H1 (cell line): Measurements from ENCODE around the gene CPLX1. TPM values are rescaled to one million over a fixed set of nuclear protein-coding genes. Genes with fewer than 3 reads are reported as not detected.

Source experiments
- CTCF ChIA-PET: fragments of 300-600 bp; sonication (Branson Sonifier 250); formaldehyde crosslinking; loops from one replicate; lab custom pipeline; 2021; ENCODE audit not compliant: partially characterized antibody; lab: Charles Lee
- POLR2A ChIA-PET: fragments of 300-600 bp; sonication (Branson Sonifier 250); formaldehyde crosslinking; loops from one replicate; lab custom pipeline; 2021; ENCODE audit warnings: inconsistent platforms; ENCODE audit not compliant: partially characterized antibody; lab: Charles Lee
- DNase-seq, 2 experiments: peaks; one replicate each; pipeline versions ENCODE4 v3.0.0 to v3.0.0-alpha.2; 2010 to 2022; ENCODE audit warnings: low spot score in 2 of 2, low read depth in 1 of 2, mixed read lengths in 1 of 2
- FAIRE-seq: peaks from 2 replicates; lab custom pipeline; 2011; peaks lifted over from hg19 to GRCh38; lab: Jason Lieb, UNC
- H2AFZ ChIP-seq: 2 replicates; pipeline ENCODE4 v1.8.1; 2012; ENCODE audit warnings: low read length, inconsistent platforms
- H2AK5ac ChIP-seq: 2 replicates; pipeline ENCODE4 v1.6.1; 2013; ENCODE audit warnings: low read depth, low read length
- H2BK120ac ChIP-seq: replicated peaks from 2 replicates; pipeline ENCODE3; 2013; ENCODE audit warnings: low read depth, low read length, inconsistent platforms
- H2BK12ac ChIP-seq: 2 replicates; pipeline ENCODE4 v1.6.1; 2013; ENCODE audit warnings: low read depth, low read length
- H2BK15ac ChIP-seq: 2 replicates; pipeline ENCODE4 v1.6.1; 2013; ENCODE audit warnings: low read length
- H2BK20ac ChIP-seq: 2 replicates; pipeline ENCODE4 v1.6.1; 2013; ENCODE audit warnings: low read length
- H2BK5ac ChIP-seq: 2 replicates; pipeline ENCODE4 v1.6.1; 2013; ENCODE audit warnings: low read depth, low read length
- H3K14ac ChIP-seq: 2 replicates; pipeline ENCODE4 v1.6.1; 2013; ENCODE audit warnings: inconsistent platforms; ENCODE audit not compliant: insufficient read length
- H3K18ac ChIP-seq: 2 replicates; pipeline ENCODE4 v1.6.1; 2013; ENCODE audit warnings: low read length; ENCODE audit errors: extremely low read depth
- H3K23ac ChIP-seq: 2 replicates; pipeline ENCODE4 v1.6.1; 2013; ENCODE audit warnings: inconsistent platforms; ENCODE audit not compliant: insufficient read length
- H3K23me2 ChIP-seq: 2 replicates; pipeline ENCODE4 v1.6.1; 2013; ENCODE audit warnings: low read depth, low read length
- H3K27ac ChIP-seq: 2 replicates; pipeline ENCODE4 v1.6.1; 2011; ENCODE audit warnings: low read depth, low read length, inconsistent platforms
- H3K27me3 ChIP-seq, 4 experiments: replicated peaks in 1 of 4; 1 replicate in 1 of 4; 2 replicates in 3 of 4; pipeline versions ENCODE4 v1.6.1 to v1.8.1; 2011 to 2013; ENCODE audit warnings: low read length in 3 of 4, mild to moderate bottlenecking in 3 of 4, inconsistent platforms in 2 of 4, mixed read lengths in 2 of 4, moderate library complexity in 1 of 4; ENCODE audit not compliant: control insufficient read depth in 3 of 4, insufficient read depth in 3 of 4; ENCODE audit errors: extremely low read depth in 1 of 4
- H3K36me3 ChIP-seq, 4 experiments: 2 replicates each; pipeline versions ENCODE4 v1.6.1 to v1.8.1; 2011 to 2013; ENCODE audit warnings: mild to moderate bottlenecking in 4 of 4, low read length in 3 of 4, moderate library complexity in 2 of 4, control low read depth in 1 of 4, inconsistent platforms in 1 of 4; ENCODE audit not compliant: insufficient read depth in 4 of 4, control insufficient read depth in 2 of 4
- H3K4ac ChIP-seq: replicated peaks from 2 replicates; pipeline ENCODE3; 2013; ENCODE audit warnings: low read length, low read depth, mixed read lengths, inconsistent platforms; ENCODE audit not compliant: insufficient read length
- H3K4me1 ChIP-seq, 4 experiments: replicated peaks in 1 of 4; 1 replicate in 1 of 4; 2 replicates in 3 of 4; pipeline versions ENCODE4 v1.6.1 to v1.8.1; 2011 to 2013; ENCODE audit warnings: low read length in 3 of 4, inconsistent platforms in 2 of 4, mixed read lengths in 1 of 4; ENCODE audit not compliant: insufficient read depth in 4 of 4, control insufficient read depth in 3 of 4
- H3K4me2 ChIP-seq, 2 experiments: 2 replicates each; pipeline versions ENCODE4 v1.6.1 to v1.8.1; 2011 to 2013; ENCODE audit warnings: low read depth in 2 of 2, low read length in 2 of 2, control low read depth in 1 of 2, inconsistent platforms in 1 of 2, mild to moderate bottlenecking in 1 of 2; ENCODE audit not compliant: insufficient read depth in 1 of 2
- H3K4me3 ChIP-seq, 4 experiments: fragments of 200-600, 300-600 bp in 1 of 4; sonication (generic), shearing (Covaris generic), sonication (Bioruptor Twin) in 1 of 4; 2 replicates each; pipeline versions ENCODE4 v1.5.1 to v1.8.1; 2011 to 2016; ENCODE audit warnings: low read length in 4 of 4, low read depth in 3 of 4, control low read depth in 2 of 4, inconsistent platforms in 2 of 4, mild to moderate bottlenecking in 2 of 4, mixed read lengths in 1 of 4, moderate library complexity in 1 of 4; ENCODE audit not compliant: insufficient read depth in 2 of 4; ENCODE audit errors: extremely low read depth in 1 of 4
- H3K56ac ChIP-seq: replicated peaks from 2 replicates; pipeline ENCODE3; 2013; ENCODE audit warnings: low read depth, mild to moderate bottlenecking, mixed read lengths, low read length, inconsistent platforms; ENCODE audit not compliant: insufficient read length
- H3K79me1 ChIP-seq: 2 replicates; pipeline ENCODE4 v1.6.1; 2013; ENCODE audit warnings: low read depth, low read length, control low read depth
- H3K79me2 ChIP-seq, 2 experiments: 2 replicates each; pipeline versions ENCODE4 v1.6.1 to v1.8.1; 2012 to 2013; ENCODE audit warnings: low read length in 2 of 2, mild to moderate bottlenecking in 2 of 2, inconsistent platforms in 1 of 2; ENCODE audit not compliant: insufficient read depth in 2 of 2, control insufficient read depth in 1 of 2
- H3K9ac ChIP-seq, 4 experiments: replicated peaks in 1 of 4; 1 replicate in 1 of 4; 2 replicates in 3 of 4; pipeline versions ENCODE4 v1.6.1 to v1.8.1; 2011 to 2013; ENCODE audit warnings: low read depth in 3 of 4, low read length in 3 of 4, control low read depth in 2 of 4, mild to moderate bottlenecking in 2 of 4, moderate library complexity in 2 of 4, inconsistent platforms in 1 of 4; ENCODE audit errors: extremely low read depth in 1 of 4
- H3K9me3 ChIP-seq, 2 experiments: 2 replicates each; pipeline versions ENCODE4 v1.6.1 to v1.8.1; 2012 to 2013; ENCODE audit warnings: mild to moderate bottlenecking in 2 of 2, moderate library complexity in 2 of 2, control low read depth in 1 of 2, inconsistent platforms in 1 of 2, low read depth in 1 of 2, low read length in 1 of 2, mixed read lengths in 1 of 2; ENCODE audit not compliant: insufficient read depth in 2 of 2
- H4K20me1 ChIP-seq, 2 experiments: replicated peaks in 1 of 2; 2 replicates each; pipeline versions ENCODE3 to v1.8.1; 2011 to 2013; ENCODE audit warnings: inconsistent platforms in 2 of 2, low read length in 2 of 2, mild to moderate bottlenecking in 1 of 2; ENCODE audit not compliant: insufficient read depth in 2 of 2, control insufficient read depth in 1 of 2
- H4K5ac ChIP-seq: 2 replicates; pipeline ENCODE4 v1.6.1; 2013; ENCODE audit warnings: low read length, low read depth, mixed read lengths, inconsistent platforms; ENCODE audit not compliant: insufficient read length
- H4K8ac ChIP-seq: 2 replicates; pipeline ENCODE4 v1.8.0; 2013; ENCODE audit warnings: mild to moderate bottlenecking, moderate library complexity, low read length, inconsistent platforms; ENCODE audit not compliant: insufficient read depth; ENCODE audit errors: extremely low read depth
- H4K91ac ChIP-seq: replicated peaks from 2 replicates; pipeline ENCODE3; 2013; ENCODE audit warnings: low read length, mixed read lengths, inconsistent platforms; ENCODE audit not compliant: insufficient read length
- BCL11A ChIP-seq, 2 experiments: IDR thresholded peaks; one replicate each; pipeline ENCODE4 v1.6.1; 2011; ENCODE audit warnings: low read depth in 2 of 2, low read length in 2 of 2, mild to moderate bottlenecking in 2 of 2
- BRCA1 ChIP-seq: IDR thresholded peaks from 2 replicates; pipeline ENCODE4 v1.6.1; 2012; ENCODE audit warnings: low read depth, low read length, improper control_type of control experiment
- CTCF ChIP-seq, 3 experiments: IDR thresholded peaks; 1 replicate in 2 of 3; 2 replicates in 1 of 3; pipeline versions ENCODE4 v1.5.1 to v1.6.1; 2011; ENCODE audit warnings: low read length in 3 of 3, mild to moderate bottlenecking in 3 of 3, inconsistent platforms in 2 of 3, low read depth in 1 of 3, moderate library complexity in 1 of 3; ENCODE audit not compliant: insufficient read depth in 1 of 3; ENCODE audit errors: control extremely low read depth in 1 of 3
- E2F6 ChIP-seq: IDR thresholded peaks from 2 replicates; pipeline ENCODE4 v1.6.1; 2012; ENCODE audit warnings: inconsistent platforms
- HDAC6 ChIP-seq: IDR thresholded peaks from one replicate; pipeline ENCODE4 v1.7.1; 2012; ENCODE audit warnings: low read depth, mild to moderate bottlenecking, inconsistent platforms, low read length, moderate library complexity
- KDM4A ChIP-seq: IDR thresholded peaks from one replicate; pipeline ENCODE4 v1.7.1; 2012; ENCODE audit warnings: low read depth, mild to moderate bottlenecking, moderate library complexity, low read length, inconsistent platforms; ENCODE audit not compliant: severe bottlenecking
- RAD21 ChIP-seq, 2 experiments: IDR thresholded peaks in 1 of 2; conservative IDR thresholded peaks in 1 of 2; 2 replicates each; pipeline ENCODE4 v1.6.1; 2011; ENCODE audit warnings: low read depth in 2 of 2, low read length in 2 of 2, improper control_type of control experiment in 1 of 2, inconsistent platforms in 1 of 2, mild to moderate bottlenecking in 1 of 2, moderate library complexity in 1 of 2
- RXRA ChIP-seq: IDR thresholded peaks from 2 replicates; pipeline ENCODE4 v1.6.1; 2011; ENCODE audit warnings: low read depth, mild to moderate bottlenecking, low read length, moderate library complexity; ENCODE audit not compliant: insufficient read depth
- SP1 ChIP-seq: IDR thresholded peaks from 2 replicates; pipeline ENCODE4 v1.6.1; 2011; ENCODE audit warnings: low read depth, low read length
- WGBS, 2 experiments: shearing (Covaris generic) in 1 of 2; methylation state at CpG; one replicate each; pipeline versions ENCODE4 v1.1.6 to v1.1.7; 2013 to 2015; ENCODE audit warnings: low lambda C conversion rate in 2 of 2, mixed read lengths in 2 of 2, inconsistent platforms in 1 of 2, low coverage in 1 of 2, missing lambda C conversion rate in 1 of 2; ENCODE audit not compliant: insufficient replicate concordance in 2 of 2, insufficient coverage in 1 of 2, insufficient read length in 1 of 2; ENCODE audit errors: extremely low coverage in 1 of 2, missing lambda C conversion rate in 1 of 2; 5-methylcytosine and 5-hydroxymethylcytosine counted together
- polyA plus RNA-seq, 7 experiments: library from polyadenylated mRNA; depleted of rRNA in 3 of 7; stranded (reverse) in 5 of 7; unstranded in 2 of 7; fragments of >200 nt in 5 of 7; fragments of 200-250 nt in 2 of 7; gene quantifications; 1 replicate in 5 of 7; 2 replicates in 1 of 7; 4 replicates in 1 of 7; pipeline versions ENCODE4 v1.2.1 to v1.2.3, GENCODE V29; 2011 to 2013; ENCODE audit warnings: missing spikeins in 2 of 7, mixed read lengths in 2 of 7
- total RNA-seq: library from RNA; stranded (reverse); fragmentation: NEBNext Ultra II Directional; extraction: Animal tissue kit (Norgen Biotek cat#: 25700); gene quantifications from 2 replicates; pipeline ENCODE4 v1.2.1, GENCODE V29; 2021

The CPLX1 gene
- total and polyA plus RNA-seq, 2 of the 8 experiments (the other 6 are each of a cell fraction or from before 2014, with no cell fraction given), result 0.32 to 0.56 TPM

GRCh38 chr4:828641-829271 lies 2.8 kb upstream of the CPLX1 start:
- Histone ChIP-seq H3K23me2 (peaks cover 5% of the 10 kb centered on the region; the same call in 1 of the 2 replicates), H3K4ac (no peak overlapping the region), H3K79me2 (no peaks in the 10 kb centered on the region), H3K56ac (no peak overlapping the region), H2BK15ac (no peak overlapping the region), H2AFZ (no peak overlapping the region), H2BK120ac (no peak overlapping the region), H3K9ac (no peak overlapping the region), H2AK5ac (no peak overlapping the region), H4K20me1 (peaks cover 1 to 14% of the 10 kb centered on the region in 2 experiments), H3K4me2 (no peak overlapping the region), H3K4me3 (no peak overlapping the region), H3K14ac (no peak overlapping the region), H3K36me3 (no peaks in the 10 kb centered on the region), H4K8ac (no peak overlapping the region), H3K27ac (no peak overlapping the region), H3K23ac (no peak overlapping the region), H4K91ac (no peak overlapping the region), H2BK20ac (no peak overlapping the region), H3K9me3 (no peaks in the 10 kb centered on the region), H3K18ac (no peak overlapping the region), H3K27me3 (peaks cover 33 to 44% (median 41%) of the 10 kb centered on the region in 4 experiments), H2BK12ac (no peak overlapping the region), H4K5ac (no peak overlapping the region), H2BK5ac (no peak overlapping the region), H3K4me1 (peaks cover 0 to 4% (median 2%) of the 10 kb centered on the region in 4 experiments; a peak in 3 of 7 replicates), H3K79me1 (no peaks in the 10 kb centered on the region)
- CTCF ChIA-PET, result interaction anchor here (0.7 to 2.3 kb wide), 8 partner anchors 14 to 229 kb away, joined by 3 to 7 read pairs (median 3); no protein-coding TSS in a partner anchor
- WGBS, 2 experiments, result 74% methylated on average over 16 of the region's 16 CpGs; no CpG with 5 or more reads in 1 of the 2 experiments
- TF ChIP-seq RAD21 (IDR thresholded peaks at IDR 0.05 in 1 of 2, conservative IDR thresholded peaks at IDR 0.05 in 1 of 2; ENCODE audit: low read depth in 2 of 2, low read length in 2 of 2), result peak; percentile 39 to 44; a peak in 3 of 4 replicates
- no peak for TF ChIP-seq SP1
- no peak for TF ChIP-seq BRCA1
- no peak for TF ChIP-seq HDAC6
- TF ChIP-seq RXRA, result no peak
- no peak for TF ChIP-seq E2F6
- no peak for TF ChIP-seq KDM4A
- TF ChIP-seq CTCF (IDR thresholded peaks at IDR 0.05; ENCODE audit: control extremely low read depth in 1 of 3, insufficient read depth in 1 of 3, low read depth in 1 of 3, low read length in 3 of 3), result peak in 2 of 3 experiments; percentile 13 to 57; a peak in 2 of 4 replicates
- no peak for TF ChIP-seq BCL11A (IDR thresholded peaks at IDR 0.05; ENCODE audit: low read depth in 2 of 2, low read length in 2 of 2)
- POLR2A ChIA-PET, result no interaction called here
- DNase-seq (no peak), FAIRE-seq (no peak)
